M059J (cell line): ENCODE measurements around the gene GBGT1. TPM values are rescaled to one million over a fixed set of nuclear protein-coding genes. Genes with fewer than 3 reads are reported as not detected.
"Not testable (repeated sequence)": the region's sequence is repeated elsewhere in the genome, so short reads cannot be mapped to it uniquely, and the experiment has no call there.

Experiments
- DNase-seq: peaks from one replicate; pipeline ENCODE4 v3.0.0-alpha.2; 2012; ENCODE audit warnings: low read depth
- total RNA-seq: library from RNA; depleted of rRNA; stranded (reverse); fragments of >200 nt; shearing (Covaris generic); gene quantifications from 2 replicates; pipeline ENCODE4 v1.2.3, GENCODE V29; 2014

GBGT1 gene
- total RNA-seq, 1 experiment from 2014 or later: 0.44 TPM

GRCh38 chr9:133195029-133195428 is 31.3 kb upstream of the GBGT1 start:
- DNase-seq: no peak

GRCh38 chr9:133194597-133194996 is 30.9 kb upstream of the GBGT1 start:
- no peak for DNase-seq

- DNase-seq: no peak
These were observed 28.3 kb upstream of the GBGT1 start for GRCh38 chr9:133191989-133192388.

DNA sequence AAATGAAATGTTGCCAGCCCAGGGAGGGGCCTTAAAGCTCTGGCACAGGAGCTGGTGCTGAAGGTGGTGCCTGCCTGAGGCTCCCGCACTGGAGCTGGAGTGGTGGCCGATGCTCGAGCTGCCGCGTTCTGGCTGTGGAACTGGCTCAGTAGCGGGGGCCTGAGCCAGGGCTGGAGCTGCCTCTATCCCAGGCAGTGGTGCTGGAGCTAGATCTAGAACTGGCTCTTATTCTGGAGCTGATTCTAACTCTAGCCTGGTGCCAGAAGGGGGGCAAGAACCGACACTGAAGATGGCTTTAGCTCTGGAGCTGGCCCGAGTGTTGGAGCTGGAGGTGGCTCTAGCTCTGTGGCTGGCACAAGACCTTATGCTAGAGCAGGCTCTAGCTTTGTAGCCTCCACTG is 26.1 kb upstream of the GBGT1 start:
- DNase-seq: no peak

DNA sequence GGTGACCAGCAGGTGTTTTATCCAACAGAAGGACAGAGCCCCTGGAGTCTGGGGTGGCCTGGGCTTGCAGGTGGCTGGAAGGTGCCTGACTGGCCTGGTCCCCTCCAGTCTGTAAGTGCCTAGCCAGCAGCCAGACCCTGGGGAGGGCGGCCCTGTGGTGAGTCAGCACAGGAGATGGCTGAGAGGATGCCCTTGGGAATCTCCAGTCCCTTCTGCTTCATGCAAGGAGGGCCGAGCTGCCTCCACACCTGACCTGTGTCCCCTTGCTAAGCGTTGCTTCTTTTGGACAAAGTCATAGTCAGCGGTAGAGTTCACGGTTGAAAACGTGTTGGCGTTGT is 25.1 kb upstream of the GBGT1 start:
- no peak for DNase-seq

GRCh38 chr9:133188006-133188842 is 24.5 kb upstream of the GBGT1 start:
- peak; percentile 27 for DNase-seq

DNA sequence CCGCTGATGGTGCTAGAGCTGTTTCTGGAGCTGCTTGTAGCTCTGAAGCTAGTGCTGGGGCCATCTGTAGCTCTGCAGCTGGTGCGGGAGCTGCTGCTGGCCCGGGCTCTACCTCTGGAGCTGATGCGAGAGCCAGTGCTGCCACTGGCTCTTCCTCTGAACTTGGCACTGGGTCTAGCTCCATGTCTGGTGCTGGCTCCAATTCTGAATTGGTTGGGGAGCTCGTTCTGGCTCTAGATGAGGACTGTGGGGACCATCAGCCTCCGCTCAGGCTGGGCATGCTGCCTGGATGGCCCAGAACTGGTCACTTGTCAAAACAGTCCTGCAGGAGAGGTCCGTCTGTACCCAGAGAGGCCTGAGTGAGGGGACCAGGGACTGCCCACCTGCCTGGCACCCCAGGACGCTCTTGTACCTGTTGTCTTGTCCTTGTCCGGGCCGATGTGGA is 23.9 kb upstream of the GBGT1 start:
- no peak for DNase-seq

DNA sequence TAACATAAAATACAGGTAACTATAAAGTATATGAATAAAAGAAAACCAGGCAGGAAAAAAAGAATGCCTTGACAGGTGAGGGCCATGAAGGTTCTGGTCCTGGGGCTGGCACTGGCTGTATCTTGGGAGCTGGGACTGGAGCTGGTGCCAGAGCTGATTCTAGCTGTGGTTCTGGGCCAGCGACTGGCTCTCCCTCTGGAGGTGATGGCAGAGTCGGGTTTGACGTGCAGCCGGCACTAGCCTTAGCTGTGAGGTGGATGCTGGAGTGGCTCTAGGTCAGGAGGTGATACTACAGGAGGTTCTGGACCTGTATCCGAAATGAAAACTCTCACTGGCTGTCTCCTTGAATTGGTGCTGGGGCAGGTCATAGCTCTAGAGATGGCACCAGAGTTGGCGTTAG is 23.0 kb upstream of the GBGT1 start:
- DNase-seq: no peak

DNA sequence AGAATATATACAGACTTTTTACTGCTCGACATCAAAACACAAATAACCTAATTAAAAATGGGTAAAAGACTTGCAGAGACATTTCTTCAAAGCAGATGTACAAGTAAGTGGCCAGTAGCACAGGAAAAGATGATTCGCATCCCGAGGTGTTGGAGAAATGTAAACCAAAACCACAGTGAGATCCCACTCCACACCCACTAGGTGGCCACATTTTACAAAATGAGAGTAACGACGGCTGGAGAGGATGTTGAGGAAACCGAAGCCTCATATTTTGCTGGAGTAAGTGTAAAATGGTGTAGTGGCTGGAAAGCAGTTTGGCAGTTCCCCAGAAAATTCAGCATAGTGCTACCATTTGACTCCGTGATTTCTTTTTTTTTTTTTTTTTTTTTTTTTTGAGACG is 21.3 kb upstream of the GBGT1 start:
- peak; percentile 80 for DNase-seq

GRCh38 chr9:133182151-133182550 is 18.4 kb upstream of the GBGT1 start:
- DNase-seq: no peak

GRCh38 chr9:133181561-133181960 is 17.8 kb upstream of the GBGT1 start:
- no peak for DNase-seq

DNA sequence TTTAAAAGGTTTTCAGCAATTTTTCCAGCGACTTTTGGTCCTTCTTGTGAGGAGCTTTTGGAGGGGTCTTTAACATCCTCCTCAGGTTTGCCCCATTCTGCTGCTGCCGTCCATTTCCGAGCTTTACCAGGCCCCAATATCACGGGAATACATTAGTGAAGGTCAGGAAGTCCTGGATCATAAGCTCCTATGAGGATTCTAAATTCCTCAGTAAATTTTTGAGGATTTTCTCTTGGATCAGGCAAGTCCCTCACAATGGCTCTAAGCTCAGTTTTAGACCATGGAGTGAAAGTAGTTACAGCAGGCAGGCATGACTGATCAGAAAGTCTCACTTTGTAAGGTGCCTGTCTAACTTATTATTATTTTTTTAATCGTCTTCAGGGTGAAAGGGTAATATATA is 17.2 kb upstream of the GBGT1 start:
- DNase-seq: no peak

GRCh38 chr9:133173056-133173455 is 9.3 kb upstream of the GBGT1 start:
- DNase-seq: no peak

DNA sequence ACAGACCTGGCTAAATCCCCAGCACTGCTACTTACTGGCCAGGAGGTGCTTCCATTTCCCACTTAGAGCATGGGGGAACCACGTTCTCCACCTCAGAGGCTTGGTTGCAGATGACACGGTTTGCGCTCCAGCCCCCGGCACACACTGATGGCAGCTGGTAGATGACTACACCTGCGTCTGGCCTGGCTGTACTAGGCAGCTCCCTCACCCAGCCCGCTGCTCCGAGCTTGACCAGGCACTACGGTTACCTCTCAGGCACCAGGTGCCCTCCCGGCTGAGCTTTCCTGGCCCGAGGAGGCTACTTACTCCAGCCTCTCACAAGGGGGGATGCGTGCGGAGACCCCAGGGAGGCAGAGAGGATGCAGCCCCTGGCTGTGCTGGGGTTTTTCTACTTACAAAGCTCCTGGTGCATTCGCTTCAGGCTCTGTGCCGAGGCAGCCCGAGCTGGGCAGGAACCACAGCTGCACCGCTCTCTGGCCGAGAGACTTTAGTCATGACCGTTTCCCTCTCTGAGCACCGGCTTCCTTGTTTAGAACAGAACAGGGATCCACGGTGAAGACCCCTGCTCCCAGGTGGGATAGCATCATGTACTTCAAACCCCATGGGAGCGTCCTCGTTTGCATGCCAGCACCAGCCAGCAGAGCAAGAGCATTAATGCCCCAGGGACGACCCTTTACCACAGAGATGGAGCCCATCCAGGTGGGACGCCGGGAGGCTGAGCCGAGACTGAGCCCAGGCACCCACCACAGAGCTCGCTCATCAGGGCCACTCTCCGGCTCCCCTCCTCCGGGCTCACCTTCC is 7.6 kb upstream of the GBGT1 start:
- DNase-seq: no peak

DNA sequence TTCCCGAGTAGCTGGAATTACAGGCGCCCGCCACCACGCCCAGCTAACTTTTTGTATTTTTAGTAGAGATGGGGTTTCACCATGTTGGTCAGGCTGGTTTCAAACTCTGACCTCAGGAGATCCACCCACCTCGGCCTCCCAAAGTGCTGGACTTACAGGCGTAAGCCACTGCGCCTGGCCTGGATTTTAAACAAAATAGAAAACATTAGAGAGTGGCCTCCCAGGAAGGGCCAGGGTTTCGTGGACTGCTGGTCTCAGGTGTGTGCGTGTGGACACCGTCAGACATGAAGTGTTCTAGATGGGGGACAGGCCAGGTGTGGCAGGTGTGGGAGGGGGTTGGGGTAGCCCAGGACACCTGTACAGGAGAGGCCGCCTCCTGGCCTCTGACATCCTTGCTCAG is 7.0 kb upstream of the GBGT1 start:
- no peak for DNase-seq

- not testable (repeated sequence) for DNase-seq
These were observed 6.0 kb upstream of the GBGT1 start for GRCh38 chr9:133169687-133170086.

- no peak for DNase-seq
These were observed 5.4 kb upstream of the GBGT1 start for GRCh38 chr9:133169102-133169501.

- DNase-seq: peak; percentile 46
These were observed 4.7 kb upstream of the GBGT1 start for GRCh38 chr9:133168432-133168831.

- DNase-seq: no peak
These were observed 4.1 kb upstream of the GBGT1 start for GRCh38 chr9:133167769-133168168.

DNA sequence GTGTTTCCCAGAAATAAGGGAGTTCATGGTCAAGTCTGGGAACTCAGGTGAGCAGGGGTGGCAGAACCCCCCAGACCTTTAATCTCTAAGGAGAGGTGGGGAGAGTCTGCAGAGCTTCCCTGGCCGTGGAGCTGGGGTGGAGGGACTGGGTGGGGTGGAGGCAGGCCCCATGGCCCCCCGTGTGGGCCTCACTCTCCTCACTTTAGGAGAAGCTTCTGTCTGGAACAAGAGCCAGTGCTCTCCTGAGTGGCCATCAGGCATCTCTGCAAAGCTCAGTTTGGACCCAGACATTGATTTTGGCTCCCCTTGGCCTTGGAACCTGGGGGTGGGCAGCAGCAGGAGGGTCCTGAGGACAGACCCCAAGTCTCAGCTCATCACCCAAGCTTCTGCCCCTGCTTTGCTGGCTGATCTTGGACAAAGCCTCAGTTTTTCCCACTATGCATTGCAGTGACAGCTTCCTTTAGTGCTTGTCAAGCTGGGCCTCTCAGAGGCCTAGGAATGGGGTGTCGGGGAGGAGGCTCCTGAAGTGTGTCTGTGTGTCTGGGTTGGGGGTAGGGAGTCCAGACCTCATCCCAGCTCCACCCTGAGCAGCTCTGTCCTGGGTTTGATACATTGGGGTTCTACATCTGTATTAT is 3.5 kb upstream of the GBGT1 start:
- no peak for DNase-seq

GRCh38 chr9:133166392-133166791 is 2.7 kb upstream of the GBGT1 start:
- DNase-seq: no peak

DNA sequence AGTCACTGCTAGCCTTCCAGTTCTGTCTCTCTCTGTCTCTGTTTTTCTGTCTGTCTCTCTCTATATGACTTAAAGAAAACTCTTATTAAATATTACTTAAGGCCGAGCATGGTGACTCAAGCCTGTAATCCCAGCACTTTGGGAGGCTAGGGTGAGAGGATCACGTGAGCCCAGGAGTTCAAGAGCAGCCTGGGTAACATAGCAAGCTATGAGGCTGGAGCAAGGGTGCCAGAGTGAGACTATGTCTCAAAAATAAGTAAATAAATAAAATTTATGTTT is 1.7 kb upstream of the GBGT1 start:
- no peak for DNase-seq

- DNase-seq: no peak
These were observed 477 bp upstream of the GBGT1 start for GRCh38 chr9:133164191-133164590.
